Thoracic aorta (tissue), 2 donors: ENCODE data around the gene RUSC1. TPM values are rescaled to one million over a fixed set of nuclear protein-coding genes. Genes with fewer than 3 reads are reported as not detected.

Experiments
- ATAC-seq: fragments of 150-250 bp; one replicate; pipeline ENCODE4 v1.8.0; 2017; ENCODE audit warnings: low read depth; ENCODE audit not compliant: insufficient number of reproducible peaks, low FRiP score
- DNase-seq: peaks from one replicate; pipeline ENCODE4 v3.0.0-alpha.2; 2020; ENCODE audit warnings: low spot score
- H3K27ac ChIP-seq, 2 donors: fragments of 200-600 bp; sonication (generic); 1 replicate in 1 of 2; 2 replicates in 1 of 2; pipeline ENCODE4 v1.5.1; 2016; ENCODE audit warnings: mild to moderate bottlenecking in 2 of 2, moderate library complexity in 2 of 2
- H3K27me3 ChIP-seq: fragments of 200-600 bp; sonication (generic); replicated peaks from 2 replicates; pipeline ENCODE4 v1.6.0; 2016; ENCODE audit warnings: mild to moderate bottlenecking; ENCODE audit not compliant: insufficient read depth
- H3K36me3 ChIP-seq: fragments of 200-600 bp; sonication (generic); one replicate; pipeline ENCODE4 v1.5.1; 2016
- H3K4me1 ChIP-seq, 2 donors: fragments of 200-600 bp; sonication (generic); 1 replicate in 1 of 2; 2 replicates in 1 of 2; pipeline versions ENCODE4 v1.5.1 to v1.6.0; 2016; ENCODE audit warnings: low read depth in 2 of 2, mild to moderate bottlenecking in 1 of 2; ENCODE audit not compliant: control insufficient read depth in 1 of 2
- H3K4me3 ChIP-seq: fragments of 200-600 bp; sonication (generic); 2 replicates; pipeline ENCODE4 v1.5.1; 2016; ENCODE audit warnings: mild to moderate bottlenecking
- H3K9me3 ChIP-seq: fragments of 200-600 bp; sonication (generic); 2 replicates; pipeline ENCODE4 v1.5.1; 2016
- CTCF ChIP-seq: fragments of 200-600 bp; sonication (generic); IDR thresholded peaks from one replicate; pipeline ENCODE4 v1.5.1; 2019; ENCODE audit warnings: antibody characterized with exemption
- total RNA-seq, 2 donors: library from RNA; depleted of rRNA; stranded (reverse); fragments of >200 nt; gene quantifications; one replicate each; pipeline versions ENCODE4 v1.1.0 to v1.2.3, GENCODE V29; 2016

RUSC1 gene
- total RNA-seq, 2 donors from 2014 or later = 38.7 to 61.3 TPM

GRCh38 chr1:155323729-155324036 is 3.0 kb downstream of the RUSC1 start:
- DNase-seq (no peak), ATAC-seq (peak; percentile 41)
- H3K27me3 ChIP-seq = no peaks in the 10 kb centered on the region
- H3K4me3 ChIP-seq = peak overlapping the region; percentile 80
- no peaks in the 10 kb centered on the region for H3K9me3 ChIP-seq
- H3K36me3 ChIP-seq = peaks cover 6% of the 10 kb centered on the region
- TF ChIP-seq CTCF = no peak
- H3K4me1 ChIP-seq = peaks cover 10 to 31% of the 10 kb centered on the region in 2 donors
- H3K27ac ChIP-seq = peak overlapping the region; percentile 86 to 91

- Histone ChIP-seq H3K9me3 (no peaks in the 10 kb centered on the region), H3K27me3 (no peaks in the 10 kb centered on the region), H3K36me3 (peaks cover 8% of the 10 kb centered on the region), H3K4me1 (peaks cover 10 to 31% of the 10 kb centered on the region in 2 donors), H3K4me3 (peak overlapping the region; percentile 80), H3K27ac (peak overlapping the region; percentile 86 to 91)
- DNase-seq (peak; percentile 88), ATAC-seq (peak; percentile 82)
- no peak for TF ChIP-seq CTCF
These were observed 3.5 kb downstream of the RUSC1 start for GRCh38 chr1:155324037-155324716.

GRCh38 chr1:155324717-155325602 is 4.3 kb downstream of the RUSC1 start:
- H3K27ac ChIP-seq = peak overlapping the region; percentile 58 to 91
- no peaks in the 10 kb centered on the region for H3K27me3 ChIP-seq
- ATAC-seq (no peak), DNase-seq (no peak)
- peak overlapping the region; percentile 80 for H3K4me3 ChIP-seq
- no peaks in the 10 kb centered on the region for H3K9me3 ChIP-seq
- peak; percentile 24 for TF ChIP-seq CTCF
- H3K36me3 ChIP-seq = peaks cover 9% of the 10 kb centered on the region
- H3K4me1 ChIP-seq = peaks cover 10 to 29% of the 10 kb centered on the region in 2 donors

- Histone ChIP-seq H3K27me3 (no peaks in the 10 kb centered on the region), H3K27ac (peak overlapping the region in 1 of 2 donors; percentile 91), H3K36me3 (peaks cover 14% of the 10 kb centered on the region), H3K4me3 (peak overlapping the region; percentile 80), H3K9me3 (no peaks in the 10 kb centered on the region), H3K4me1 (peaks cover 10 to 23% of the 10 kb centered on the region in 2 donors)
- no peak for TF ChIP-seq CTCF
- ATAC-seq (no peak), DNase-seq (no peak)
These were observed 4.9 kb downstream of the RUSC1 start for GRCh38 chr1:155325603-155325893.

- no peak for TF ChIP-seq CTCF
- Histone ChIP-seq H3K36me3 (peaks cover 17% of the 10 kb centered on the region), H3K4me1 (peaks cover 10 to 23% of the 10 kb centered on the region in 2 donors), H3K27ac (no peak overlapping the region), H3K9me3 (no peaks in the 10 kb centered on the region), H3K4me3 (no peak overlapping the region), H3K27me3 (no peaks in the 10 kb centered on the region)
- ATAC-seq (no peak), DNase-seq (no peak)
These were observed 5.4 kb downstream of the RUSC1 start for GRCh38 chr1:155326020-155326526.
